Glutamatergic neuron (in vitro differentiated cells): Measurements from ENCODE around the gene CRTAC1. TPM values are rescaled to one million over a fixed set of nuclear protein-coding genes. Genes with fewer than 3 reads are reported as not detected.

Experiments
- DNase-seq: peaks from one replicate; pipeline ENCODE4 v3.0.0; 2022
- H3K27ac Mint-ChIP-seq: one replicate; pipeline ENCODE4 v1.8.0; 2020; ENCODE audit warnings: mild to moderate bottlenecking, mixed read lengths, inconsistent platforms; ENCODE audit not compliant: unreplicated experiment
- H3K27me3 Mint-ChIP-seq: one replicate; pipeline ENCODE4 v1.8.0; 2020; ENCODE audit warnings: mild to moderate bottlenecking, moderate library complexity, mixed read lengths, inconsistent platforms; ENCODE audit not compliant: unreplicated experiment
- H3K36me3 Mint-ChIP-seq: one replicate; pipeline ENCODE4 v1.8.0; 2020; ENCODE audit warnings: mild to moderate bottlenecking, mixed read lengths, inconsistent platforms; ENCODE audit not compliant: unreplicated experiment
- H3K4me1 Mint-ChIP-seq: one replicate; pipeline ENCODE4 v1.8.0; 2020; ENCODE audit warnings: mild to moderate bottlenecking, low read depth, mixed read lengths, inconsistent platforms; ENCODE audit not compliant: unreplicated experiment
- H3K4me3 Mint-ChIP-seq: one replicate; pipeline ENCODE4 v1.8.0; 2020; ENCODE audit warnings: mild to moderate bottlenecking, mixed read lengths, inconsistent platforms; ENCODE audit not compliant: unreplicated experiment
- H3K9me3 Mint-ChIP-seq: one replicate; pipeline ENCODE4 v1.8.0; 2020; ENCODE audit warnings: mild to moderate bottlenecking, moderate library complexity, mixed read lengths, inconsistent platforms; ENCODE audit not compliant: unreplicated experiment
- CTCF ChIP-seq: fragments of 200-600 bp; sonication (generic); IDR thresholded peaks from one replicate; pipeline ENCODE4 v1.5.0; 2021; ENCODE audit not compliant: partially characterized antibody, unreplicated experiment
- total RNA-seq: library from RNA; stranded (reverse); fragmentation: NEBNext Ultra II Directional; extraction: Animal tissue kit (Norgen Biotek cat#: 25700); gene quantifications from one replicate; pipeline ENCODE4 v1.2.1, GENCODE V29; 2021; ENCODE audit not compliant: unreplicated experiment

CRTAC1 gene
- total RNA-seq, 1 donor from 2014 or later = 2.5 TPM

DNA sequence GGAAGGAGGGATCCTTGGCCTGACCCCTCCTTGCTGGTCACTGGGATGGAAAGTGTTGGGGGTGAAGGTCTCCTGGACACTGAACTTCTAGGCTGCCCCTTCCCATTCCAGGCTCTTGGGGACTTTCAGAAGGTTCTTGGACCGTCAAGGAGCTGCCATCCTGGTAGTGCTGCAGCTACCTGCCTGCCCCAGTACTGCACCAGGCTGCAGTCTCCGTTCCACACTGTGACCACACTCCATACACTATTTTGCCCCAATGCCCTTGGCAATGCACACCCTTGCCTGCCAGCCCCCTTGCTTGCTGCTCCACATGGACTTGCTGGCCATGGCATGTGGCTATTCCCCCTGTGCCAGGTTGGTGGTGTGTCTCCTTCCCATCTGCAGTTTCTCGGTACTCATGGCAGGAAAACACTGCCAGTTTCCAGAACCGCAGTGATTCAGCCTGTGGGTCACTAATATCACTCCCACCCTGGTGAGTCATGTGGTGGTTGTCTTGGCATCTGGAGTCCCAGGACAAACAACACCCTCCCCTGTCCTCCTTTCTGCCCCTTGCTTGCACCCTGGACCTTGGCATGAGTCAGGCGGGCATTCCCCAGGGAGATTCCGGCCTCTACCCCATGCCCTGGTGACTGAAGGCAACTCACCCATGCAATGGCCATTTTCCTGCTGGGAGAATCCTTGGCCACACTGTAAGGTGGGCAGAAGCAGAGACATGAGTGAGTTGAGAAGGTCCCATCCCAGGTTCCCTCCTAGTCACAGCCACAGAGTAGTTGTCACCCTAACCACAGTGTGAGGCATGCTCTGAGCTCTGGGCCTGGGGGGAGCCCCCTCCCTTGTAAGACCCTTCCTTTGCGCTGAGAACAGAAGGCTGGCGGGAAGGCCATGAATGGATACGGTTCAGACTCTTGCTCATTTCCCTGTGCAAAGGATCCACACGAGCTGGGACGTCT lies 148.0 kb downstream of the CRTAC1 start:
- H3K9me3 Mint-ChIP-seq = no peaks in the 10 kb centered on the region
- no peak for DNase-seq
- no peak for TF ChIP-seq CTCF
- peaks cover 1% of the 10 kb centered on the region for H3K27me3 Mint-ChIP-seq
- H3K27ac Mint-ChIP-seq = no peak overlapping the region
- no peaks in the 10 kb centered on the region for H3K36me3 Mint-ChIP-seq
- H3K4me3 Mint-ChIP-seq = no peak overlapping the region
- no peaks in the 10 kb centered on the region for H3K4me1 Mint-ChIP-seq

GRCh38 chr10:97880109-97880508 lies 150.3 kb downstream of the CRTAC1 start:
- peaks cover 2% of the 10 kb centered on the region for H3K9me3 Mint-ChIP-seq
- H3K27me3 Mint-ChIP-seq = no peaks in the 10 kb centered on the region
- TF ChIP-seq CTCF = no peak
- no peak for DNase-seq
- no peak overlapping the region for H3K27ac Mint-ChIP-seq
- no peaks in the 10 kb centered on the region for H3K36me3 Mint-ChIP-seq
- peaks cover 3% of the 10 kb centered on the region for H3K4me1 Mint-ChIP-seq
- no peak overlapping the region for H3K4me3 Mint-ChIP-seq

- H3K9me3 Mint-ChIP-seq = peaks cover 2% of the 10 kb centered on the region
Measured at GRCh38 chr10:97879241-97879640, 151.2 kb downstream of the CRTAC1 start.

GRCh38 chr10:97876402-97876801 lies 154.0 kb downstream of the CRTAC1 start:
- H3K4me3 Mint-ChIP-seq = no peak overlapping the region
- DNase-seq = no peak
- H3K9me3 Mint-ChIP-seq = peaks cover 4% of the 10 kb centered on the region
- H3K36me3 Mint-ChIP-seq = no peaks in the 10 kb centered on the region
- no peaks in the 10 kb centered on the region for H3K27me3 Mint-ChIP-seq
- H3K4me1 Mint-ChIP-seq = peaks cover 3% of the 10 kb centered on the region
- no peak for TF ChIP-seq CTCF
- no peak overlapping the region for H3K27ac Mint-ChIP-seq

More at GRCh38 chr10:97879241-97879640, 151.2 kb downstream of the CRTAC1 start:
- Mint-ChIP-seq H3K36me3 (no peaks in the 10 kb centered on the region), H3K4me1 (peaks cover 3% of the 10 kb centered on the region), H3K4me3 (no peak overlapping the region), H3K27me3 (no peaks in the 10 kb centered on the region), H3K27ac (no peak overlapping the region)
- no peak for TF ChIP-seq CTCF
- no peak for DNase-seq

DNA sequence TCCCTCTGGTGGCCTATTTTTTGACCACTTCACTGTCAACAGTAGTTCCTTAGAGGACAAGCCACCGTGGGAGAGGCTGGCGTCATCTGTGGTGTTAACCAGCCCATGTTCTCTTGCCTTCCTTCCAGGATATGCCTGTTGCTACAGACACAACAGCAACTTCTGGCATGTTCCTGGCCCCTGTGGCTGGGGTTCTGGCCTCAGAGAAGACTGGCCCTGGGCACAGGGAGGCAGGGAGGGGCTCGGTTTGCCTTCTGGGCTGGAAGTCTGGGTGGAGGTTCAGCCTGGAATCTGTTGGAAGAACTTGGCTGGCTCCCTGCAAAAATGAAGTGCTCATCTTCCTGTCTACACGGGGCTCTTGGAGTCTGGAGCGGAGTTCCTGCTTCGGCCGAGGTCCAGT lies 155.0 kb downstream of the CRTAC1 start:
- H3K4me3 Mint-ChIP-seq = no peak overlapping the region
- no peak overlapping the region for H3K27ac Mint-ChIP-seq
- H3K4me1 Mint-ChIP-seq = peaks cover 3% of the 10 kb centered on the region
- peaks cover 4% of the 10 kb centered on the region for H3K9me3 Mint-ChIP-seq
- DNase-seq = no peak
- no peaks in the 10 kb centered on the region for H3K27me3 Mint-ChIP-seq
- no peak for TF ChIP-seq CTCF
- H3K36me3 Mint-ChIP-seq = no peaks in the 10 kb centered on the region
